ENCODE measurements around the gene GBGT1. TPM values are rescaled to one million over a fixed set of nuclear protein-coding genes. Genes with fewer than 3 reads are reported as not detected.

The GBGT1 gene
- total and polyA plus RNA-seq, 2 experiments from 2014 or later = 3.7 to 22.4 TPM

GRCh38 chr9:133117271-133118178 is 46.2 kb downstream of the GBGT1 start (continued):
- TF ChIP-seq, protein P1, sequence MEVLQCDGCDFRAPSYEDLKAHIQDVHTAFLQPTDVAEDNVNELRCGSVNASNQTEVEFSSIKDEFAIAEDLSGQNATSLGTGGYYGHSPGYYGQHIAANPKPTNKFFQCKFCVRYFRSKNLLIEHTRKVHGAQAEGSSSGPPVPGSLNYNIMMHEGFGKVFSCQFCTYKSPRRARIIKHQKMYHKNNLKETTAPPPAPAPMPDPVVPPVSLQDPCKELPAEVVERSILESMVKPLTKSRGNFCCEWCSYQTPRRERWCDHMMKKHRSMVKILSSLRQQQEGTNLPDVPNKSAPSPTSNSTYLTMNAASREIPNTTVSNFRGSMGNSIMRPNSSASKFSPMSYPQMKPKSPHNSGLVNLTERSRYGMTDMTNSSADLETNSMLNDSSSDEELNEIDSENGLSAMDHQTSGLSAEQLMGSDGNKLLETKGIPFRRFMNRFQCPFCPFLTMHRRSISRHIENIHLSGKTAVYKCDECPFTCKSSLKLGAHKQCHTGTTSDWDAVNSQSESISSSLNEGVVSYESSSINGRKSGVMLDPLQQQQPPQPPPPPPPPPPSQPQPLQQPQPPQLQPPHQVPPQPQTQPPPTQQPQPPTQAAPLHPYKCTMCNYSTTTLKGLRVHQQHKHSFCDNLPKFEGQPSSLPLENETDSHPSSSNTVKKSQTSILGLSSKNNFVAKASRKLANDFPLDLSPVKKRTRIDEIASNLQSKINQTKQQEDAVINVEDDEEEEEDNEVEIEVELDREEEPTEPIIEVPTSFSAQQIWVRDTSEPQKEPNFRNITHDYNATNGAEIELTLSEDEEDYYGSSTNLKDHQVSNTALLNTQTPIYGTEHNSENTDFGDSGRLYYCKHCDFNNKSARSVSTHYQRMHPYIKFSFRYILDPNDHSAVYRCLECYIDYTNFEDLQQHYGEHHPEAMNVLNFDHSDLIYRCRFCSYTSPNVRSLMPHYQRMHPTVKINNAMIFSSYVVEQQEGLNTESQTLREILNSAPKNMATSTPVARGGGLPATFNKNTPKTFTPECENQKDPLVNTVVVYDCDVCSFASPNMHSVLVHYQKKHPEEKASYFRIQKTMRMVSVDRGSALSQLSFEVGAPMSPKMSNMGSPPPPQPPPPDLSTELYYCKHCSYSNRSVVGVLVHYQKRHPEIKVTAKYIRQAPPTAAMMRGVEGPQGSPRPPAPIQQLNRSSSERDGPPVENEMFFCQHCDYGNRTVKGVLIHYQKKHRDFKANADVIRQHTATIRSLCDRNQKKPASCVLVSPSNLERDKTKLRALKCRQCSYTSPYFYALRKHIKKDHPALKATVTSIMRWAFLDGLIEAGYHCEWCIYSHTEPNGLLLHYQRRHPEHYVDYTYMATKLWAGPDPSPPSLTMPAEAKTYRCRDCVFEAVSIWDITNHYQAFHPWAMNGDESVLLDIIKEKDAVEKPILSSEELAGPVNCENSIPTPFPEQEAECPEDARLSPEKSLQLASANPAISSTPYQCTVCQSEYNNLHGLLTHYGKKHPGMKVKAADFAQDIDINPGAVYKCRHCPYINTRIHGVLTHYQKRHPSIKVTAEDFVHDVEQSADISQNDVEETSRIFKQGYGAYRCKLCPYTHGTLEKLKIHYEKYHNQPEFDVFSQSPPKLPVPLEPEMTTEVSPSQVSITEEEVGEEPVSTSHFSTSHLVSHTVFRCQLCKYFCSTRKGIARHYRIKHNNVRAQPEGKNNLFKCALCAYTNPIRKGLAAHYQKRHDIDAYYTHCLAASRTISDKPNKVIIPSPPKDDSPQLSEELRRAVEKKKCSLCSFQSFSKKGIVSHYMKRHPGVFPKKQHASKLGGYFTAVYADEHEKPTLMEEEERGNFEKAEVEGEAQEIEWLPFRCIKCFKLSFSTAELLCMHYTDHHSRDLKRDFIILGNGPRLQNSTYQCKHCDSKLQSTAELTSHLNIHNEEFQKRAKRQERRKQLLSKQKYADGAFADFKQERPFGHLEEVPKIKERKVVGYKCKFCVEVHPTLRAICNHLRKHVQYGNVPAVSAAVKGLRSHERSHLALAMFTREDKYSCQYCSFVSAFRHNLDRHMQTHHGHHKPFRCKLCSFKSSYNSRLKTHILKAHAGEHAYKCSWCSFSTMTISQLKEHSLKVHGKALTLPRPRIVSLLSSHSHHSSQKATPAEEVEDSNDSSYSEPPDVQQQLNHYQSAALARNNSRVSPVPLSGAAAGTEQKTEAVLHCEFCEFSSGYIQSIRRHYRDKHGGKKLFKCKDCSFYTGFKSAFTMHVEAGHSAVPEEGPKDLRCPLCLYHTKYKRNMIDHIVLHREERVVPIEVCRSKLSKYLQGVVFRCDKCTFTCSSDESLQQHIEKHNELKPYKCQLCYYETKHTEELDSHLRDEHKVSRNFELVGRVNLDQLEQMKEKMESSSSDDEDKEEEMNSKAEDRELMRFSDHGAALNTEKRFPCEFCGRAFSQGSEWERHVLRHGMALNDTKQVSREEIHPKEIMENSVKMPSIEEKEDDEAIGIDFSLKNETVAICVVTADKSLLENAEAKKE (CRISPR knock-in tag; IDR thresholded peaks at IDR 0.05) = no peak
- no peak for TF ChIP-seq EZH2phosphoT487 (IDR thresholded peaks at IDR 0.05; ENCODE audit: unreplicated experiment)

DNA sequence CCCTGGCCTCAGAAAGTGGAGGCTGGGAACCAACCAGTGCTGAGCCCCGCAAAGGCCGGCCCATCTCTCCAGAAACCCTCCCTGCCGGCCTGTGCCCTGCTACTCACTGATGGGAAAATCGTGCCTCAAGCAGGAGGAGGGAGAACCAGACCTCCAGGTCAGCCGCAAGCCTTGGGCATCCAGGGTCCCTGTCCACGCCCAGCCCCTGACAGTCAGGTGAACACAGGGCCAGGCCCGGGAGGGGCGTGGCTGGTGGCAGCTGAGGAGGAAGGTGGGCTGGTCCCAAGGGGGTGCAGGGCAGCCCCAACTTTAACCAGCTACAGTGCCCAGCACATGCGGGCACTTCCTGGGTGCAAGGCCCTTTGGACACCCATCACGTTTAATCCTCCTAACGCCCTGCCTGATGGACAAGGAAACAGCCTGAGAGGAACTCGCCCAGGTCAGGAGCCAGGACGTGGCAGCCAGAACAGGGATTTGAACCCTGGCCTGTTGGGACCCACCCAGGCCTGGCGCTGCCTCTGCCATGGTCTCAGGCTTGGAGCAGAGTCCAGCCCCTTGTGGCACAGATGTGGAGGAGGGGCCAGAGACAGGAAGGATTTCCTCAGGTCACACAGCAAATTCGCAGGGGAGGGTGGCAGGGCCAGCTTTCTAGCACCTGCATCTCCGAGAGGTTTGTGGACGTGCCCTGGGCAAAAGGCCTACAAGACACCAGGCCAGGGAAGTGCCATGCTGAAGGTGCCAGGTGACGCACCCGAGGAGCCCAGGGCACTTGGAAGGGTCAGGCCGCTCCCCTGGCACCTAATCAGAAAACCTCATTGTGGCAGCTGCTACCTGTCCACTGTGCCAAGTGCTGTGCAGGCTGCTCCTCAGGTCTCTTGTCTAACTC is 47.1 kb downstream of the GBGT1 start:
- peaks cover 29% of the 10 kb centered on the region for H3K27me3 Mint-ChIP-seq (ENCODE audit: insufficient read depth, low read depth, poor library complexity)
- H3K4me3 Mint-ChIP-seq = no peak overlapping the region
- no peaks in the 10 kb centered on the region for H3K36me3 Mint-ChIP-seq (ENCODE audit: low read depth)
- ATAC-seq (no peak), DNase-seq (ENCODE audit: low spot score) (no peak)
- no peak overlapping the region for H3K27ac Mint-ChIP-seq
- H3K27ac ChIP-seq (ENCODE audit: low read depth) = no peak overlapping the region
- peaks cover 15% of the 10 kb centered on the region for H3K4me1 Mint-ChIP-seq
- H3F3A ChIP-seq (replicated peaks; ENCODE audit: low read depth) = 0 out of 2 replicates have a peak, but pooled peaks cover 2% of the 10 kb centered on the region
- no peaks in the 10 kb centered on the region for H3K79me2 ChIP-seq (replicated peaks; ENCODE audit: insufficient read depth)
- no peaks in the 10 kb centered on the region for H3K36me3 ChIP-seq (ENCODE audit: insufficient read depth)
- H3K9me2 ChIP-seq (ENCODE audit: insufficient read depth) = no peaks in the 10 kb centered on the region
- no peaks in the 10 kb centered on the region; the same call in 1 of the 2 replicates for H3K4me1 ChIP-seq (ENCODE audit: insufficient read depth)
- TF ChIP-seq, protein P2, sequence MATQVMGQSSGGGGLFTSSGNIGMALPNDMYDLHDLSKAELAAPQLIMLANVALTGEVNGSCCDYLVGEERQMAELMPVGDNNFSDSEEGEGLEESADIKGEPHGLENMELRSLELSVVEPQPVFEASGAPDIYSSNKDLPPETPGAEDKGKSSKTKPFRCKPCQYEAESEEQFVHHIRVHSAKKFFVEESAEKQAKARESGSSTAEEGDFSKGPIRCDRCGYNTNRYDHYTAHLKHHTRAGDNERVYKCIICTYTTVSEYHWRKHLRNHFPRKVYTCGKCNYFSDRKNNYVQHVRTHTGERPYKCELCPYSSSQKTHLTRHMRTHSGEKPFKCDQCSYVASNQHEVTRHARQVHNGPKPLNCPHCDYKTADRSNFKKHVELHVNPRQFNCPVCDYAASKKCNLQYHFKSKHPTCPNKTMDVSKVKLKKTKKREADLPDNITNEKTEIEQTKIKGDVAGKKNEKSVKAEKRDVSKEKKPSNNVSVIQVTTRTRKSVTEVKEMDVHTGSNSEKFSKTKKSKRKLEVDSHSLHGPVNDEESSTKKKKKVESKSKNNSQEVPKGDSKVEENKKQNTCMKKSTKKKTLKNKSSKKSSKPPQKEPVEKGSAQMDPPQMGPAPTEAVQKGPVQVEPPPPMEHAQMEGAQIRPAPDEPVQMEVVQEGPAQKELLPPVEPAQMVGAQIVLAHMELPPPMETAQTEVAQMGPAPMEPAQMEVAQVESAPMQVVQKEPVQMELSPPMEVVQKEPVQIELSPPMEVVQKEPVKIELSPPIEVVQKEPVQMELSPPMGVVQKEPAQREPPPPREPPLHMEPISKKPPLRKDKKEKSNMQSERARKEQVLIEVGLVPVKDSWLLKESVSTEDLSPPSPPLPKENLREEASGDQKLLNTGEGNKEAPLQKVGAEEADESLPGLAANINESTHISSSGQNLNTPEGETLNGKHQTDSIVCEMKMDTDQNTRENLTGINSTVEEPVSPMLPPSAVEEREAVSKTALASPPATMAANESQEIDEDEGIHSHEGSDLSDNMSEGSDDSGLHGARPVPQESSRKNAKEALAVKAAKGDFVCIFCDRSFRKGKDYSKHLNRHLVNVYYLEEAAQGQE (IDR thresholded peaks at IDR 0.05; ENCODE audit: unreplicated experiment) = no peak
- no peak for TF ChIP-seq CREB1 (CRISPR knock-in tag; IDR thresholded peaks at IDR 0.05; ENCODE audit: low read depth)
- TF ChIP-seq NANOG (IDR thresholded peaks at IDR 0.05; ENCODE audit: borderline replicate concordance) = no peak
- TF ChIP-seq EZH2phosphoT487 (IDR thresholded peaks at IDR 0.05; ENCODE audit: unreplicated experiment) = no peak
- no peak for TF ChIP-seq EZH2 (IDR thresholded peaks at IDR 0.05; ENCODE audit: low read depth, unreplicated experiment)
- H2AFZ ChIP-seq = no peak overlapping the region
- no peaks in the 10 kb centered on the region; the same call in 2 of the 3 replicates for H3K9me3 Mint-ChIP-seq
- H3K4me2 ChIP-seq = no peak overlapping the region
- peaks cover 29% of the 10 kb centered on the region; the same call in 1 of the 2 replicates for H3K27me3 ChIP-seq (ENCODE audit: insufficient read depth)
- H4K20me1 ChIP-seq (replicated peaks; ENCODE audit: insufficient read depth) = peaks cover under 1% of the 10 kb centered on the region; the same call in 1 of the 2 replicates
- no peak overlapping the region for H3K4me3 ChIP-seq

All from GM23338 (cell line).